K562 (cell line): Measurements from ENCODE around the gene OLR1. TPM values are rescaled to one million over a fixed set of nuclear protein-coding genes. Genes with fewer than 3 reads are reported as not detected.

ENCODE experiments used
- ADNP ChIP-seq: fragments of 200-800 bp; sonication (Bioruptor generic); IDR thresholded peaks from 2 replicates; pipeline ENCODE4 v1.6.1; 2016; ENCODE audit warnings: missing genetic modification characterization, missing compliant biosample characterization
- BACH1 ChIP-seq: fragments of 200-800 bp; sonication (Bioruptor generic); IDR thresholded peaks from 2 replicates; pipeline ENCODE4 v1.6.1; 2016; ENCODE audit warnings: missing genetic modification characterization, missing compliant biosample characterization
- CBFA2T3 ChIP-seq: fragments of 450-650 bp; IDR thresholded peaks from 2 replicates; pipeline ENCODE4 v1.6.1; 2017
- FOS ChIP-seq: IDR thresholded peaks from 3 replicates; pipeline ENCODE4 v1.6.1; 2011; ENCODE audit not compliant: insufficient read length; ENCODE audit errors: extremely low read depth
- HDAC2 ChIP-seq: fragments of 450-650 bp; IDR thresholded peaks from 2 replicates; pipeline ENCODE4 v1.6.1; 2016; ENCODE audit warnings: mild to moderate bottlenecking
- ILF3 ChIP-seq: fragments of 450-650 bp; IDR thresholded peaks from 2 replicates; pipeline ENCODE4 v1.6.1; 2018; ENCODE audit warnings: antibody characterized with exemption, mild to moderate bottlenecking, moderate library complexity, borderline replicate concordance
- JUNB ChIP-seq: fragments of 450-650 bp; formaldehyde crosslinking; conservative IDR thresholded peaks from 2 replicates; pipeline ENCODE4 v1.4.0; 2020; ENCODE audit warnings: mild to moderate bottlenecking
- KLF13 ChIP-seq: fragments of 450-650 bp; IDR thresholded peaks from 2 replicates; pipeline ENCODE4 v1.6.1; 2016; ENCODE audit warnings: missing genetic modification characterization, low read depth, mild to moderate bottlenecking, missing compliant biosample characterization, moderate library complexity, borderline replicate concordance
- KLF16 ChIP-seq: IDR thresholded peaks from 2 replicates; pipeline ENCODE4 v1.6.1; 2016; ENCODE audit warnings: antibody characterized with exemption
- PML ChIP-seq: IDR thresholded peaks from 2 replicates; pipeline ENCODE4 v1.6.1; 2012; ENCODE audit warnings: low read length, inconsistent platforms
- POLR2A ChIP-seq: fragments of 450-650 bp; conservative IDR thresholded peaks from 2 replicates; pipeline ENCODE4 v1.6.1; 2016
- RCOR1 ChIP-seq, 2 experiments: IDR thresholded peaks; 2 replicates each; pipeline ENCODE4 v1.6.1; 2012; ENCODE audit warnings: low read depth in 2 of 2, low read length in 2 of 2, borderline replicate concordance in 1 of 2, improper control_type of control experiment in 1 of 2
- SAFB2 ChIP-seq: fragments of 200-400 bp; formaldehyde crosslinking; IDR thresholded peaks from 2 replicates; pipeline ENCODE4 v1.6.1; 2018; ENCODE audit warnings: borderline replicate concordance, low read length, low read depth, moderate library complexity; ENCODE audit not compliant: severe bottlenecking
- SAP30 ChIP-seq: fragments of 200-600 bp; sonication (generic); IDR thresholded peaks from 2 replicates; pipeline ENCODE4 v1.6.1; 2012; ENCODE audit warnings: borderline replicate concordance, low read depth, mild to moderate bottlenecking, moderate library complexity, low read length, control low read depth, inconsistent platforms; ENCODE audit not compliant: insufficient read depth, poor library complexity, severe bottlenecking
- SMAD4 ChIP-seq: fragments of 250-450 bp; sonication (Bioruptor Pico); conservative IDR thresholded peaks from 2 replicates; pipeline ENCODE4 v1.8.0; 2021; ENCODE audit warnings: inconsistent platforms, mild to moderate bottlenecking, moderate library complexity
- TAF7 ChIP-seq: fragments of 450-650 bp; IDR thresholded peaks from 2 replicates; pipeline ENCODE4 v1.6.1; 2016; ENCODE audit warnings: missing genetic modification characterization, missing compliant biosample characterization
- ZNF12 ChIP-seq: sonication (generic); formaldehyde crosslinking; IDR thresholded peaks from 2 replicates; pipeline ENCODE4 v1.4.0; 2020; ENCODE audit warnings: mild to moderate bottlenecking, missing genetic modification reagents
- ZNF232 ChIP-seq: sonication (generic); formaldehyde crosslinking; IDR thresholded peaks from 2 replicates; pipeline ENCODE4 v1.8.0; 2022; ENCODE audit warnings: mild to moderate bottlenecking, missing genetic modification reagents
- ZNF253 ChIP-seq: fragments of 250-450 bp; sonication (Bioruptor Pico); conservative IDR thresholded peaks from 2 replicates; pipeline ENCODE4 v1.6.1; 2021; ENCODE audit warnings: mild to moderate bottlenecking
- polyA plus RNA-seq, 8 experiments: library from polyadenylated mRNA; depleted of rRNA in 4 of 8; stranded (reverse) in 5 of 8; unstranded in 3 of 8; fragments of >200 nt; fragmentation: Nextera tagmentation in 2 of 8; fragmentation: Illumina TruSeq in 1 of 8; extraction: Ambion mirVana in 2 of 8; extraction: Trizol in 1 of 8; gene quantifications; 2 replicates each; pipeline versions ENCODE4 v1.2.1 to v1.2.3, GENCODE V29; 2011 to 2014; ENCODE audit warnings: inconsistent platforms in 1 of 8, missing spikeins in 1 of 8
- total RNA-seq, 7 experiments: library from RNA; depleted of rRNA in 6 of 7; stranded (reverse); fragments of >200 nt in 6 of 7; fragmentation: Illumina TruSeq in 2 of 7; extraction: Trizol in 2 of 7; gene quantifications; 2 replicates each; pipeline versions ENCODE4 v1.2.1 to v1.2.3, GENCODE V29; 2011 to 2021; ENCODE audit warnings: low replicate concordance in 1 of 7
- TF ChIP-seq, protein P1 (sequence below): fragments of 250-450 bp; sonication (Bioruptor Pico); IDR thresholded peaks from 2 replicates; pipeline ENCODE4 v1.8.0; 2021; ENCODE audit warnings: moderate library complexity, mild to moderate bottlenecking, inconsistent platforms
- TF ChIP-seq, protein P2 (sequence below): fragments of 200-800 bp; sonication (Bioruptor generic); IDR thresholded peaks from 2 replicates; pipeline ENCODE4 v1.6.1; 2017; ENCODE audit warnings: missing genetic modification characterization, missing compliant biosample characterization
- TF ChIP-seq, protein P3 (sequence below): fragments of 450-650 bp; formaldehyde crosslinking; IDR thresholded peaks from 2 replicates; pipeline ENCODE4 v1.4.0; 2020; ENCODE audit warnings: mild to moderate bottlenecking, moderate library complexity
- TF ChIP-seq, protein P4 (sequence below): fragments of 250-450 bp; sonication (Bioruptor Pico); IDR thresholded peaks from 2 replicates; pipeline ENCODE4 v1.4.0; 2020

Gene OLR1
- total and polyA plus RNA-seq, 9 of the 15 experiments (the other 6 are each of a cell fraction or from before 2014, with no cell fraction given), result not detected

DNA sequence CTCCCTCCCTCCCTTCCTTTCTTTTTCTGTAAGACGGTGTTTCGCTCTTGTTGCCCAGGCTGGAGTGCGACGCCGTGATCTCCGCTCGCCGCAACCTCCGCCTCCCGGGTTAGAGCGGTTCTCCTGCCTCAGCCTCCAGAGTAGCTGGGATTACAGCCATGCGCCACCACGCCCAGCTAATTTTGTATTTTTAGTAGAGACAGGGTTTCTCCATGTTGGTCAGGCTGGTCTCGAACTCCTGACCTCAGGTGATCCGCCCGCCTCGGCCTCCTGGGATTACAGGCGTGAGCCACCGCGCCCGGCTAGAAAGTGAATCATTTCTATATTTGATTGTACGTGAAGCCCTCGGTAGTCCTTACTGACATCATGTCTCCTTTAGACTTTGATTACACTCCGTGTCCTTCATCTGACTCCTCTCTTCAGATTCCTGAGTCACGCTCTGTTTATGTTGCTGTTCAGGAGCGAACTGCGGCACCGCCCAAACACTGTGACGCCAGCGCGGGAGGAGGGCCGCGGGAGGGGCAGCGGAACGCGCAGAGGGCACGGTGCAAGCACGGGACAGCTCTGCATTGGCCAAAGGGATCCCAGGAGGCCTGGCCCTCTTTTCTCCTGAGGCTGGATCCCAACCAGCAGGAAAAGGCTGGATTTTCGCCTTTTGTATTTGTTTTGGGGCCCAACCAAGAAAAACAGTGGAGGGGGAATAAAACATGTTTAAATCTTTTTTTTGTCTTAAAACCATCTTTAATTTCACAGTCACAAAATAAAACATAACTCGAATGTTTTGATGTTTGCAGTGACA lies 40.2 kb upstream of the OLR1 start (continued):
- TF ChIP-seq KLF13, result no peak
- TF ChIP-seq ZNF253, result no peak
- TF ChIP-seq FOS, result no peak
- TF ChIP-seq SAFB2, result no peak
- TF ChIP-seq HDAC2, result 0 out of 2 replicates have a peak, but pooled peaks have one; percentile 41
- TF ChIP-seq ADNP (tag), result peak; percentile 91
- TF ChIP-seq, protein P1, sequence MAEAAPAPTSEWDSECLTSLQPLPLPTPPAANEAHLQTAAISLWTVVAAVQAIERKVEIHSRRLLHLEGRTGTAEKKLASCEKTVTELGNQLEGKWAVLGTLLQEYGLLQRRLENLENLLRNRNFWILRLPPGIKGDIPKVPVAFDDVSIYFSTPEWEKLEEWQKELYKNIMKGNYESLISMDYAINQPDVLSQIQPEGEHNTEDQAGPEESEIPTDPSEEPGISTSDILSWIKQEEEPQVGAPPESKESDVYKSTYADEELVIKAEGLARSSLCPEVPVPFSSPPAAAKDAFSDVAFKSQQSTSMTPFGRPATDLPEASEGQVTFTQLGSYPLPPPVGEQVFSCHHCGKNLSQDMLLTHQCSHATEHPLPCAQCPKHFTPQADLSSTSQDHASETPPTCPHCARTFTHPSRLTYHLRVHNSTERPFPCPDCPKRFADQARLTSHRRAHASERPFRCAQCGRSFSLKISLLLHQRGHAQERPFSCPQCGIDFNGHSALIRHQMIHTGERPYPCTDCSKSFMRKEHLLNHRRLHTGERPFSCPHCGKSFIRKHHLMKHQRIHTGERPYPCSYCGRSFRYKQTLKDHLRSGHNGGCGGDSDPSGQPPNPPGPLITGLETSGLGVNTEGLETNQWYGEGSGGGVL (CRISPR knock-in tag), result no peak
- TF ChIP-seq JUNB, result no peak
- no peak for TF ChIP-seq ILF3
- no peak for TF ChIP-seq PML
- TF ChIP-seq BACH1 (tag), result peak; percentile 54; the same call in 1 of the 2 replicates
- TF ChIP-seq ZNF12 (CRISPR knock-in tag), result no peak
- TF ChIP-seq, protein P2, sequence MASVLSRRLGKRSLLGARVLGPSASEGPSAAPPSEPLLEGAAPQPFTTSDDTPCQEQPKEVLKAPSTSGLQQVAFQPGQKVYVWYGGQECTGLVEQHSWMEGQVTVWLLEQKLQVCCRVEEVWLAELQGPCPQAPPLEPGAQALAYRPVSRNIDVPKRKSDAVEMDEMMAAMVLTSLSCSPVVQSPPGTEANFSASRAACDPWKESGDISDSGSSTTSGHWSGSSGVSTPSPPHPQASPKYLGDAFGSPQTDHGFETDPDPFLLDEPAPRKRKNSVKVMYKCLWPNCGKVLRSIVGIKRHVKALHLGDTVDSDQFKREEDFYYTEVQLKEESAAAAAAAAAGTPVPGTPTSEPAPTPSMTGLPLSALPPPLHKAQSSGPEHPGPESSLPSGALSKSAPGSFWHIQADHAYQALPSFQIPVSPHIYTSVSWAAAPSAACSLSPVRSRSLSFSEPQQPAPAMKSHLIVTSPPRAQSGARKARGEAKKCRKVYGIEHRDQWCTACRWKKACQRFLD (CRISPR knock-in tag), result no peak
- TF ChIP-seq, protein P3, sequence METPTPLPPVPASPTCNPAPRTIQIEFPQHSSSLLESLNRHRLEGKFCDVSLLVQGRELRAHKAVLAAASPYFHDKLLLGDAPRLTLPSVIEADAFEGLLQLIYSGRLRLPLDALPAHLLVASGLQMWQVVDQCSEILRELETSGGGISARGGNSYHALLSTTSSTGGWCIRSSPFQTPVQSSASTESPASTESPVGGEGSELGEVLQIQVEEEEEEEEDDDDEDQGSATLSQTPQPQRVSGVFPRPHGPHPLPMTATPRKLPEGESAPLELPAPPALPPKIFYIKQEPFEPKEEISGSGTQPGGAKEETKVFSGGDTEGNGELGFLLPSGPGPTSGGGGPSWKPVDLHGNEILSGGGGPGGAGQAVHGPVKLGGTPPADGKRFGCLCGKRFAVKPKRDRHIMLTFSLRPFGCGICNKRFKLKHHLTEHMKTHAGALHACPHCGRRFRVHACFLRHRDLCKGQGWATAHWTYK (CRISPR knock-in tag), result no peak
- no peak for TF ChIP-seq ZNF232 (CRISPR knock-in tag)
- TF ChIP-seq, protein P4, sequence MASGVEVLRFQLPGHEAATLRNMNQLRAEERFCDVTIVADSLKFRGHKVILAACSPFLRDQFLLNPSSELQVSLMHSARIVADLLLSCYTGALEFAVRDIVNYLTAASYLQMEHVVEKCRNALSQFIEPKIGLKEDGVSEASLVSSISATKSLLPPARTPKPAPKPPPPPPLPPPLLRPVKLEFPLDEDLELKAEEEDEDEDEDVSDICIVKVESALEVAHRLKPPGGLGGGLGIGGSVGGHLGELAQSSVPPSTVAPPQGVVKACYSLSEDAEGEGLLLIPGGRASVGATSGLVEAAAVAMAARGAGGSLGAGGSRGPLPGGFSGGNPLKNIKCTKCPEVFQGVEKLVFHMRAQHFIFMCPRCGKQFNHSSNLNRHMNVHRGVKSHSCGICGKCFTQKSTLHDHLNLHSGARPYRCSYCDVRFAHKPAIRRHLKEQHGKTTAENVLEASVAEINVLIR, result peak; percentile 55
- TF ChIP-seq RCOR1 (IDR thresholded peaks at IDR 0.05; ENCODE audit: borderline replicate concordance in 1 of 2, low read depth in 2 of 2, low read length in 2 of 2), result peak in 1 of 2 experiments; percentile 63; a peak in 2 of 4 replicates
- TF ChIP-seq CBFA2T3, result peak; percentile 16; the same call in 1 of the 2 replicates
- TF ChIP-seq TAF7, result no peak
- TF ChIP-seq POLR2A, result peak; percentile 58
- 0 out of 2 replicates have a peak, but pooled peaks have one; percentile 16 for TF ChIP-seq SMAD4 (CRISPR knock-in tag)
- no peak for TF ChIP-seq KLF16
- TF ChIP-seq SAP30, result no peak
